NCI-H146 treated with DMSO at 0.1 percent for 48 hours (cell line): ENCODE measurements around the gene CLEC18C.
"Not testable (repeated sequence)": the region's sequence is repeated elsewhere in the genome, so short reads cannot be mapped to it uniquely, and the experiment has no call there.

Source experiments
- DNase-seq: peaks from one replicate; lab custom pipeline; 2025; ENCODE audit not compliant: unreplicated experiment; lab: John Stamatoyannopoulos, UW

Gene CLEC18C

DNA sequence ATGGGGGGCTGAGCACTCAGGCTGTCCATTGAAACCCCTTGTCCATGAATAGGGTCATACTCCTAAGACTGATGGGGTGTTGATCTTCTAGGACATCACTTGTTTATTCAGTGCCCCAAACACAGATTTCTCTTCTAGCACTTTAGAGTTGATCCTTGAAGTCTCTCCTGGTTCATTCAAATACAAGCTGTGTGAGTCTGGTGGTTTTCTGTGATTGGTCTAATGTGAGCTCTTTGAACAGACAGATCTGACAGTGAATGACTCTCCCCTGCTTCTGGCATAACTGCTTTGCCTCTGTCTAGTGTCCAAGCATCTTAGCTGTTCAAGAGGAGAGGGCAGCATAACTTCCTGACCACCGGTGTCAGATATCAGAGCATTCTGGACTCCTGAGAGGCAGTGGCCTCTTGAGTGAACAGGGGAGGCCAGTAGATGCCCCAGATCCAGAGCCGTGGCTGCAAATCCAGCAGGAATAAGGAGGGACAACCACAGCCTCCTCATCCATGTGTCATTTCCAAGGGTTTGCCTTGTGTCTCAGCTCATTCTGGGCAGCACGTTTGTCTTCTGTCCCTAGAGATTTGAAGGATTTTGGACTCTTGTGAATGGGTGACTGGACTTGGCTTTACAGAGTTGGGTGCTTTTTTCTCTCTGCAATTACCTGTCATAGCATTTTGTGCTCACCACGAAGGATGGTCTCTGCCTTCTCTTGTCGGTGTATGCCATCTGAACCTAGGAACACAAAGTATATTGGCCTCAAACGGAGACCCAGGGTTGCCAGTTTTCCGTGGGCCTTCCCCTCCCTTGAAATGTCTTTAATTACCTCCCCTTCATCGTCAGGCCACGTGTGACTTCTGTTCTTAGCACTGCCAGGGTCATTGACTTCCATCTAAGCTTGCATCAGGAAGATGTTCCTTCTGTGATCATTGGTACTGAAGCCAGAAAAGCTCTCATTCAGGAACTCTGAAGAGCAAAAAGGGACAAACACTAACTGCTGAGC is 13.9 kb upstream of the CLEC18C start:
- DNase-seq, result no peak

DNA sequence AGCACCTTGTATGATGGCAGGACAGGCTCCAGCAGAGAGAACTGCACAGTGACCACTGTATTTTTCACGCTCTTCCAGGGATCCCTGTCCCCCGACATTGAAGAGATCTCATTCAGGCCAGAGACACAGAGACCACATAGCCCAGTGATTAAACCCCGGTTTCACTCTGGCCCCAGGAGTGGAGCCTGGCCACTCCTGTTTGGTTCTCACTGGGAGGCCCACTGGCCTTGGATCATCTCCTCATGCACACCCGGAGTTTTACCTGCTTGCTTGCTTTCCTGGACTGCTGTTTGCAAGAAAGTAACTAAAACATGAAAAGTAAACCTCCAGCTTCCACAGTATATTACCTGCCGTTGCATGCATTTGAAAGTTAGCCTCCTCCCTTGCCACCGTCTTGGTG is 13.2 kb upstream of the CLEC18C start:
- DNase-seq, result no peak

DNA sequence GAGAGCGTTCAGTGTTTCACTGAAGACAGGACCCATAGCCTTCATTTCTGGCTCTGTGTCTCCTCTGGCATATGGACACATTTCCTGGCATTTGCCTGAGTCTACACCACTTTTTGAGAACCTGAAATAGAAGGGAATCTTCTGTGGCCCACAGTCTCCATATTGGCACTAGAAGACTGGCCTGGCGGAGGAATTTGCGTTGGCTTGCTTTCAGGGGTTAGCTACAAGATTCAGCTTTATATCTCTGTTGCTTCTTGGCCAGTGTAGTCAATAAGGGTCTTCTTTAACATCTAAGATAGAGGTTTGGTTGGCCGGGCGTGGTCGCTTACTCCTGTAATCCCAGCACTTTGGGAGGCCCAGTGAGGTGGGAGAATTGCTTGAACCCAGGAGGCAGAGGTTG is 12.8 kb upstream of the CLEC18C start:
- no peak for DNase-seq

DNA sequence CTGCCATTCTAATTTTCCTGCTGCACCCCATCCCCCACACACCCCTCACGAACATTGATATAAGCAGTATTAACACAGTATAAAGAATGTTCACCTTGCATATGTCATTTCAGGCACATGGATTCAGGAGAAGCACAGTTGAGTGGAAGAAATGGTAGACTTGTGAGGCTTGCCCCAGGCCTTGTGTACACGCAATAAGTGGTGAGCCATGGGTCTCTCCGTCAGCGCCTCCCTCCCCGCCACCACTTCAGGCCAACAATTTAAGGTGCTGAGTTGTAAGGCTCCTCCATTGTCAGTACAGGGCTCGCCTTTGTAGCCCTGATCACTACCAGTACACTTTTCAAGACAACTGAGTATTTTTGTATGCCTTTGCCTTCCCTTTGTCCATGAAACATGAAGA is 12.2 kb upstream of the CLEC18C start:
- no peak for DNase-seq

DNA sequence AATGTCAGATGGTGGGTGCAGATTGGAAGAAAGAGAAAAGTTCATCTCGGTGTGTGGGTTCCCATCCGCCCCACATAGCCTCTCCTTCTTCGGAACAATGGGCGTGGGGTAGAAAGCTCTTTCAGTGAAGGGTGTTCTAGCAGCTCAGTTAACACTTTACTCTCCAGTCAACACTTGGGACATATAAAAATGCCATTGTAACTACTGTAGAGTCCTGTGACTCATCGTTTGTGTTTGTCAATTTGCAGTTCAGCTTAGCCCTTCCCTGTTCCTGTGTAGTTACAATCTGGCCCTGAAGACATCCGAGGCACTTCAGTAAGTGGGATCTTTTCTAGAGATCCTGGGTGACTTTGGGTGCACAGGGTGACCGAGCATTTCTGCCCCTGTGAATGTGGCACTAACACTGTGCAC is 11.5 kb upstream of the CLEC18C start:
- no peak for DNase-seq

DNA sequence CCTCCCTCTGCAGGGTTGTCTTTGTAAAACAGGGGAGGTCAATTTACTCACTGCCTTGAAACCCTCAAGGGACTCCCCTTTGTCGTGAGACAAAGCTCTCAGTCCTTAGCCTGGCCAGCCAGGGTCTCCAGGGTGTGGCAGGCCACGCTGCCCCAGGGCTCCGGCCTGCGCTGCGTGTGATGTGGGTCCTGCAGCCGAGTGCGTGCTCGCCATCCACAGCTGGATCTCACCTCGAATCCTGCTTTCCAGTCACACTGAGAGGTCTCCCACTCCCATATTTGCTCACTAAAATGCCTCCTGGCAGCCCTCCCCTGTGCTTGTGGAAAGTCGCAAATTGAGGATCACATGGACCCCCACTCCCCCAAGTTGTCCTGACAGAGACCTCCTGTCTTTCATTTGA is 10.0 kb upstream of the CLEC18C start:
- DNase-seq, result no peak

DNA sequence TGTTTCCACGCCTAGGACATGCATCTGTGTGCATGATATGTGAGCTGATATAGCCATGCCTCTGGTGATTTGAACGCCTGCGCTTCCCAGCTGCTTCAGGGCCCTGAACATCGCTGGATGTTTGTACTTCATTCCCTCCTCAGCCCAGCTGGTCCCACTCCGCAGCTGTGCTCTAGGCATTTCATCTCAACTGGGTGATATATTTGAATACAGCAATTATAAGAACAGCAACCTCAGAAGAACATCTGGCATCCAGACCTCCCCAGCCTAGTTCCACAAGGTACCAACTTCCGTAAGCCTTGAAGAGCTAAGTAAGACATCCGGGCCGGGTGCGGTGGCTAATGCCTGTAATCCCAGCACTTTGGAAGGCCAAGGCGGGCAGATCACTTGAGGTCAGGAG is 6.9 kb upstream of the CLEC18C start:
- not testable (repeated sequence) for DNase-seq

DNA sequence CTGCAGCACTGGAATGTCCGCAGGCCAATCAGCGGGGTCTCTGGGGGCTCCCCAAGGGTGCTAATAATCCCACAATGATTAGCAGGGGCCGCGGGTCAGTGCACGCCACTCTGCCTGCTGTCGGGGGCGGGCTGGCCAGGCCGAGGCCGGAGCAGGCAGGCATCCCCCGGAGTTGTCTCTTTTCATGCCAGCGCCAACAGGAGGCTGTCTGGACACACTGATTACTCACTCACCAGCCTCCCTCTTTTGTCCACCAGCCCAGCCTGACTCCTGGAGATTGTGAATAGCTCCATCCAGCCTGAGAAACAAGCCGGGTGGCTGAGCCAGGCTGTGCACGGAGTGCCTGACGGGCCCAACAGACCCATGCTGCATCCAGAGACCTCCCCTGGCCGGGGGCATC is 329 bp downstream of the CLEC18C start:
- DNase-seq, result not testable (repeated sequence)

DNA sequence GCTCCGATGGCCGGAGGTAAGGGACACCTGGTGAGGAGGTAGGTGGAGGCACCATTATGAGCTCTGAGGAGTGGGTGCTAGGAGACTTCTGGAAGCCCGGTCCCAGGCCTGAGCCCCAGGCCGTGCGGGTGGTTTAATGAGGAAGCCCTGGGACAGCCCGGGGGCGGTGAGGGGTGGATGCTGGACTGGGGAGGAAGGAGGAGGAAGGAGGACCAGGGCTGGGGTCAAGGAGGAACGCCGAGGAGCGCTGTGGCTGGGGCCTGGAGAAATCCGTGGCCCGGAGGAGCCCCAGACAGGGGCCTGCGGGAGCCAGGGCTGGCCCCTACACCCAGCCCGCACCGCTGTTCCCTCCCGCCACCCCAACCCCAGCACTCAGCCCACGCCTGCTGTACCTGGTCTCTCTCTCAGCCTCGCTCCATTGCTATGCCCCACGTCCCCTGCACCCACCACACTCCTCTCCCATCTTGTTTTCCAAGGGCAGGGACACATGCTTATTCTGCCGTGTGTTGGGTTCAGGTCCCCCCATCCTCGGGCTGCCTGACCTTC is 873 bp downstream of the CLEC18C start:
- DNase-seq, result not testable (repeated sequence)

DNA sequence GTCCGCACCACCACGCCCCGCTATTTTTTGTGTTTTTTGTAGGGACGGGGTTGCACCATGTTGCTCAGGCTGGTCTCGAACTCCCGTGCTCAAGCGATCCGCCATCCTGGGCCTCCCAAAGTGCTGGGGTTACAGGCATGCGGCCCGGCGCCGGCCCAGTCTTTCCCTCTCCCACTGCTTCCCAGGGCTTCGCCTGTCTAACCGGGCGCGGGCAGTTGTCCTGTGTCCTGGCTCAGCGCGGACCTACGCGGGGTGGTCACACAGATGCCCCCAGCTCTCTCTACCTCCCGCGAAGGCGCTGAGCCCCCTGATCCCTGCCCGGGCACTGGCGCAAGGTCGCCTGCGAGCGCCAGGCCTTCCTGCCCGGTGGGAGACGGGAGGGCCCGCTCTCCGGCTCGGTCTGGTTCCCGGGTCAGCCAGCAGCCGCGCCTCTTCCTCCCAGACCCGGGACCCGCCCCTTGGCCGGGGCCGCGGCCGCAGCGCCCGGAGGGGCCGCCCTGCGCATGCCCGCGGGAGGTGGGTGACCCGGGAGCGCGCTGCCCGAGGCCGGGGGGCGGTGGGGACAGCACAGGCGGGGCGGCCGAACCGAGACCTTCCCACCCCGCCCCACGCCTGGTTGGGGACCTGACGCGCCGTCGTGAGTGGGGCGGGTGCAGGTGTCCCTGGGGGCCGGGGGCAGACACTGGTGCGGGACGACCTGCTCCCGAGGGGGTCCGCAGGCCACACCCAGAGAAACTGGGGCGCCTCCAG is 14.4 kb downstream of the CLEC18C start:
- not testable (repeated sequence) for DNase-seq

DNA sequence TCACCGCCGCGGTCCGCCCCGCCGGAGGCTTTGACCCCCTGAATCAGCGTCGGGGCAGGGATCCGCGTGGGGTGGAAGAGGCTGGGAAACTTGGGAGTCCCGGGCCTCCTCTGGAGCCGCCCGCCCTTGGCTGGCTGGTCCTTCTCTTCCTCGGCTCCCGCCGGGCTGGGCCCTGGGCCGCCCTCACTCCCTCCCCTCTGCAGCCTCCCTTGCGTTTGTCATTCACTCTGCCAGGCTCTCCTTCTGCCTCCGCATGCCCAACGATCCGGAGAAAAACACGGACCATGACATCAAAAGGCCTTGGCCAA is 15.0 kb downstream of the CLEC18C start:
- DNase-seq, result not testable (repeated sequence)

DNA sequence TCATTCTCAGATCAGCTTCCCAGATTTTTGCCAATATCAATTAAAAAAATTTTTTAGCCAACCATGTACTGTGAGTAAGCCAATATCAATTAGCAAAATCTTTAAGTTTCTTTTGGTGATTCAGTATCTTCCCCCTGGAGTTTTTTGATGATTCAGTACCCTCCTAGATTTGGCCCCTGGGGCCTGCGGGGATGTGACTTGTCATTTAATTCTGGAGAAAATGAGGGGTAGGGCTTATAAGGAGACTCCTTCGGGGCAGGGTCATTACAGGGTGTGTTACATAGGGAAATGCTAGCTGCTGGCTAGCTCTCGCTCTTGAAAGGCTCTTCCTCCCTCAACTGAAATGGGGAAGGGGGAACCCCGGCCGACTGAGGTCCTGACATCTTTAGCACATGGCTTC is 17.0 kb downstream of the CLEC18C start:
- DNase-seq, result not testable (repeated sequence)

DNA sequence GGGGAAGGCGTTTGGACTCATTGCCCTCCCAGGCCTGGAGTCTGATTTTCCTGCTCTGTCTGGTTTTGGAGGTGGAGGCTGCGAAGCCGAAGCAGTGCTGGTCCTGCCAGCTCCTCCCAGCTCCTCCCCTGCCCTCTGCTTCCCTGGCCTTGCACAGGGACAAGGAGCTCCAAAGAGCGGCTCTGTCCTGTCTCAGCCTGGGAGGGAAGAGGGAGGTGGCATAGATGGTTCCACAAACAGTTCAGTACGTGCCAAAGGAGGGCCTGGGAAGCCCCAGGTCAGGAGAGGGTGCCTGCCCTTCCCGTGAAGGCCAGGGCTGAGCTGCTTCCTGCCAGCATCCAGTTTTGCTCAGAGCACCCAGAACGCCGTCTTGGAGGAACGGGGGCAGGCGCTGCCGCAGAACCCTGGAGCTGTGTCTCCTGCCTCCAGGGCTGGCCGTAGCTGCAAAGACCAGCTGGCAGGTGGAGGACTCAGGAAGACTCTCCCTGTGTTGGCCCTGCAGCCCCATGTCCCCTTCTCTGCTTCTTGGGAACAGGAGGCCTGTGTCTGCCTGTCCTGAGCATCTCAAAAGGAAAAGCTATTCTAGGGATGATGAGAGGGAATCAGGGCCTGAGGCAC is 23.2 kb downstream of the CLEC18C start:
- not testable (repeated sequence) for DNase-seq

DNA sequence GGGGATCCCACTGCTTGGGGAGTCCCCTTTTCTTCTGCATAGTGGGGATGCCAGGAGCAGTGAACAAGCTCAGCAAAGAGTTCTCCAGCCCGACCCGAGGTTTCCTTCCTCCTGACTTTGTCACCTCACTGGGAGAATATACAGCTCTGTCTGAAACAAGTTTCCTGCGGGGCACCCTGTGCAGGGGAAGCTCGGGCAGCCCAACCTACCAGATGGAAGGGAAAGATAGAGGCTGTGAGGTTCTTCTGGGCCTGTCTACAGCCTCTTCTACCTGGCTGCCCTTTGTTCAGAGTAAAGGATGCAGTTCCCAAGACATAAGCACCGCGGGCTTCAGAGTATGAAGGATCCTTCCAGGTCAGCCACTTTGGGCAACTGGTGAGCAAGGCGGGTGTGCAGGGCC is 24.0 kb downstream of the CLEC18C start:
- DNase-seq, result not testable (repeated sequence)

DNA sequence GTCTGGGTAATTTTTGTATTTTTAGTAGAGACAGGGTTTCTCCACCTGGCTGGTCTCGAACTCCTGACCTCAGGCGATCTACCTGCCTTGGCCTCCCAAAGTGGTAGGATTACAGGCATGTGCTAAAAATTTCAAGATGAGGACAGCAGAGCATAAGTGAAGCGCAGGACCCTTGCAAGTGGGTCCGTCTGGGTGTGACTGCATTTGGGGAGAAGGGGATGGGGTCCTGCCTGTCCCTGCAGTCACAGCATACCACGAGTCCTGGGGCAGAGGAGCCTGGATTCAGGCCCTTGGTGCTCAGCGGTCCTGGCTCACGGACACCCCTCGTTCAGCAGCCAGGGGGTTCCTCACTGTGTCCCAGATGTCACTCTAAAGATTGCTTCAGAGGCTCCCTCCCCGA is 24.6 kb downstream of the CLEC18C start:
- DNase-seq, result not testable (repeated sequence)

DNA sequence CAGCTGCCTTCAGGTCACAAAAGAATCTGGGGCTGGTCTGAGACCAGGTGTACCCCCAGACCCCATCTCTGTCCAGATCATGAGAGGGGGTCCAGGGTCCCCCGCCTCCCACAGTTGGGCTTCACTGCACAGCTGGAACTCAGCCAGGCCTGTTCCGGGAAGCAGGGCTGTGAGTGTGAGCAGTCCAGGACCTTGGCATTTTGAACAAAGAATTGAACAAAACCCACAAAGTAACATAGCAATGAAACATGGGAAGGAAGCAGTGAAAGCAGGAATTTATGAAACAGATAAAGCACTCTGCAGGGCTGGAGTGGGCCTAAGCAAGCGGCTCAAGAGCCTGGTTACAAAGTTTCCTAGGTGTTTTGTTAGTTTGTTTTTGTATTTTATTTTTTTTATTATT is 25.1 kb downstream of the CLEC18C start:
- not testable (repeated sequence) for DNase-seq

DNA sequence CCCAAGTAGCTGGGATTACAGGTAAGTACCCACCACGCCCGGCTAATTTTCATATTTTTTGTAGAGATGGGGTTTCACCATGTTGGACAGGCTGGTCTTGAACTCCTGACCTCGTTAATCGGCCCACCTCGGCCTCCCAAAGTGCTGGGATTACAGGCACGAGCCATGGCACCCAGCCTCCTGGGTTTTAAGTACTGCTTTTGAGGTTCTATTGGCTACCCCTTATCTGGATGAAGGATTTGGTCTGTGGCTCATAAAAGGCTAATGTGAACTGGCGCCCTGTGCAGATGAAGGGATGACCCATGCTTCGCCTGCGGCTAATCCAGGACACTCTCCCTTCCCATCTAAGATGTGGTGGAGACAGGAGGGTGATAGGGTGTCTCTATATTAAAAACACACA is 25.6 kb downstream of the CLEC18C start:
- not testable (repeated sequence) for DNase-seq

DNA sequence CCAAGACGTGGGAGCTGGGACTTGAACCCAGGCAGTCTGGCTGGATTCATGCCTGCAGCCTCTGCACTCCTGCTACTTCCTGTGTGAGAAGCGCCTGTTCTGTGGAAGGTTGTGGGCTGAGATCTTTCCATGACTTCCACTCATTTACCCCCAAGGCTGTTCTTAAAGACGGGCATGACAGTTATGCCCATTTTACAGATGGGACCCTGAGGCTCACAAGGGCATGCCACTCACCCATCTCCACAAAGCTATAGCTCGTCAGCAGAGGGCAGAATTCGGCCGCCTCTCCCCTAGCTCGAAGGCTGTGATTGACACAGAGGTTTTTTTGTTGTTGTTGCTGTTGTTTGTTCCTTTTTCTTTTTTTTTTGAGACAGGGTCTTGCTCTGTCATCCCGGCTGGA is 26.5 kb downstream of the CLEC18C start:
- DNase-seq, result not testable (repeated sequence)

DNA sequence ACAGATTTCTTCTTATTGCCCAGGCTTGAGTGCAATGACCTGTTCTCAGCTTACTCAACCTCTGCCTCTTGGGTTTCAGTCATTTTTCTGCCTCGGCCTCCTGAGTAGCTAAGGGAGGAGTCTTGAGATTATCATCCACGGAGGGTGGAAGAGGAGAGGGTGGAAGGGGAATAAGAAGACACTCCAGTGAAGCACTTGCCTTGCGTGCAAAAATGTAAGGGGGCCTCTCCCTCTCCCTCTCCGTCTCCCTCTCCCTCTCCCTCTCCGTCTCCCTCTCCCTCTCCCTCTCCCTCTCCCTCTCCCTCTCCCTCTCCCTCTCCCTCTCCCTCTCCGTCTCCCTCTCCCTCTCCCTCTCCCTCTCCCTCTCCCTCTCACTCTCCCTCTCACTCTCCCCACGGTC is 29.9 kb downstream of the CLEC18C start:
- not testable (repeated sequence) for DNase-seq

DNA sequence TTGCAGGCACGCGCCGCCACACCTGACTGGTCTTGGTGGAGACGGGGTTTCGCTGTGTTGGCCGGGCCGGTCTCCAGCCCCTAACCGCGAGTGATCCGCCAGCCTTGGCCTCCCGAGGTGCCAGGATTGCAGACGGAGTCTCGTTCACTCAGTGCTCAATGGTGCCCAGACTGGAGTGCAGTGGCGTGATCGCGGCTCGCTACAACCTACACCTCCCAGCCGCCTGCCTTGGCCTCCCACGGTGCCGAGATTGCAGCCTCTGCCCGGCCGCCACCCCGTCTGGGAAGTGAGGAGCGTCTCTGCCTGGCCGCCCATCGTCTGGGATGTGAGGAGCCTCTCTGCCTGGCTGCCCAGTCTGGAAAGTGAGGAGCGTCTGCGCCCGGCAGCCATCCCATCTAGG is 30.4 kb downstream of the CLEC18C start:
- DNase-seq, result not testable (repeated sequence)

DNA sequence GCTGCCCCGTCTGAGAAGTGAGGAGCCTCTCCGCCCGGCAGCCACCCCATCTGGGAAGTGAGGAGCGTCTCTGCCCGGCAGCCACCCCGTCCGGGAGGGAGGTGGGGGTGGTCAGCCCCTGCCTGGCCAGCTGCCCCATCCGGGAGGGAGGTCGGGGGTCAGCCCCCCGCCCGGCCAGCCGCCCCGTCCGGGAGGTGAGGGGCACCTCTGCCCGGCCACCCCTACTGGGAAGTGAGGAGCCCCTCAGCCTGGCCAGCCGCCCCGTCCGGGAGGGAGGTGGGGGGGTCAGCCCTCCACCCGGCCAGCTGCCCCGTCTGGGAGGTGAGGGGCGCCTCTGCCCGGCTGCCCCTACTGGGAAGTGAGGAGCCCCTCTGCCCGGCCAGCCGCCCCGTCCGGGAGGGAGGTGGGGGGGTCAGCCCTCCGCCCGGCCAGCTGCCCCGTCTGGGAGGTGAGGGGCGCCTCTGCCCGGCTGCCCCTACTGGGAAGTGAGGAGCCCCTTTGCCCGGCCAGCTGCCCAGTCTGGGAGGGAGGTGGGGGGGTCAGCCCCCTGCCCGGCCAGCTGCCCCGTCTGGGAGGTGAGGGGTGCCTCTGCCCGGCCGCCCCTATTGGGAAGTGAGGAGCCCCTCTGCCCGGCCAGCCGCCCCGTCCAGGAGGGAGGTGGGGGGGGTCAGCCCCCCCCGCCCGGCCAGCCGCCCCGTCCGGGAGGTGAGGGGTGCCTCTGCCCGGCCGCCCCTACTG is 31.2 kb downstream of the CLEC18C start:
- not testable (repeated sequence) for DNase-seq
